Peyer's patch (tissue), 4 donors: ENCODE data around the gene KCNQ1OT1. TPM values are rescaled to one million over a fixed set of nuclear protein-coding genes. Genes with fewer than 3 reads are reported as not detected.

Experiments
- DNase-seq, 3 donors: peaks; one replicate each; pipeline ENCODE4 v3.0.0-alpha.2; 2017 to 2019
- H3K27ac ChIP-seq, 4 donors: fragments of 200-600 bp; sonication (generic); one replicate each; pipeline ENCODE4 v1.5.1; 2016 to 2019
- H3K27me3 ChIP-seq, 2 donors: fragments of 200-600 bp; sonication (generic); one replicate each; pipeline ENCODE4 v1.5.1; 2019
- H3K36me3 ChIP-seq, 3 donors: fragments of 200-600 bp; sonication (generic); one replicate each; pipeline ENCODE4 v1.5.1; 2016 to 2019
- H3K4me1 ChIP-seq, 4 donors: fragments of 200-600 bp; sonication (generic); one replicate each; pipeline ENCODE4 v1.5.1; 2016 to 2019
- H3K4me3 ChIP-seq, 4 donors: fragments of 200-600 bp; sonication (generic); 1 replicate in 3 of 4; 2 replicates in 1 of 4; pipeline ENCODE4 v1.5.1; 2016 to 2019; ENCODE audit warnings: mild to moderate bottlenecking in 1 of 4
- H3K9me3 ChIP-seq, 4 donors: fragments of 200-600 bp; sonication (generic); one replicate each; pipeline ENCODE4 v1.5.1; 2016 to 2019; ENCODE audit warnings: mild to moderate bottlenecking in 1 of 4
- POLR2A ChIP-seq, 2 donors: fragments of 450-650 bp; IDR thresholded peaks; one replicate each; pipeline ENCODE4 v1.5.1; 2017; ENCODE audit warnings: antibody characterized with exemption in 2 of 2, mild to moderate bottlenecking in 2 of 2, moderate library complexity in 2 of 2
- total RNA-seq, 4 donors: library from RNA; depleted of rRNA; stranded (reverse); fragments of >200 nt; gene quantifications; one replicate each; pipeline ENCODE4 v1.1.0, GENCODE V29; 2016
- TF ChIP-seq, protein P1 (sequence below), 6 experiments: fragments of 450-650 bp in 4 of 6; fragments of 200-600 bp in 2 of 6; sonication (generic) in 1 of 6; IDR thresholded peaks; one replicate each; pipeline ENCODE4 v1.5.1; 2017 to 2019; ENCODE audit warnings: antibody characterized with exemption in 6 of 6, mild to moderate bottlenecking in 3 of 6, moderate library complexity in 1 of 6

KCNQ1OT1 gene
- total RNA-seq, 4 donors from 2014 or later: 3.2 to 6.2 (median 4.5) TPM

DNA sequence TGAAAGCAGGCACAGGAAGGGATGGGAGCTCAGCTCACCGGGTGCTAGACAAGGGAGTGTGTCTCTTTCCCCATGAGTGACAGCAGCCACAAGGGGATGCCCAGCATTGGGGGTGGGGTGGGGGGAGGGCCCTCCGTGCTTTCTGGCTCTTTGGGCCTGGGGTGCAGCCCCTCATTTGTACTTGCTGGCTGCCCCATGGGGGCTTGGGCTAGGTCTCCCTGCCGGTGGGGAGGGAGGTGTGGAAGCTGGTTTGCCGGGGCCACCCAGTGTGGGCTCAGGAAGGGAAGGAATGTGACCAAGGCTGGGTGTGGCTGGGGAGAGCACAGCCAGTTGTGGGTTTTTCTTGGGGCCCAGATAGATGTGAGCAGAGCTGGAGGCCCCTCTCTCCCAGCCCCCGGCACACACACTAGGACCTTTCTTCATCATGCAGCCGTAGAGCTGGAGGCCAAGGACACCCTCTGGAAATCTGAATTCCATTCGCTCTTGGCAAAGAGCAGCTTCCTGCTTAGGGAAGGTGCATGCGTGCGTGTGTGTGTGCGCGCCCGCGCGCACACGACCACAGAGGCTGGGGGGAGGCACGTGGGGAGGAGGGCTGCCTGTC lies 25.8 kb downstream of the KCNQ1OT1 start:
- no peak overlapping the region for H3K27ac ChIP-seq
- H3K27me3 ChIP-seq: no peaks in the 10 kb centered on the region
- peak in 2 of 3 donors; percentile 4 to 27 for DNase-seq

DNA sequence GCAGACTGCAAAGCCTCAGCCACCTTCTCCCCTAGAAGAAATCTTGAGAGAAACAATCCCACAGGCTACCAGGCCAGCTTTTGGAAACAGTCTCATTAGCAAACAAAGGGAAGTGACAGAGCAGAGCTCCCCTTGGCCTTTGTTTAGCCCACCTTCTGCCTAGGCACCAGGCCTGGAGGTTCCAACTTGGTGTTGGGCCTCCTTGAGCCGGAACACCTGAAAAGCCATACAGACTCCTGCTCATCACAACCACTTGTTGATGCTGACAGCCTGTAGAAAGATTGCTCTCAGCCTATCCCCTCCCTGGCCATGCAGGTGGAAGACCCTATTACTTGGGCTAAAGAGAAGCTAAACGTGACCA lies 26.6 kb downstream of the KCNQ1OT1 start:
- TF ChIP-seq, protein P1, sequence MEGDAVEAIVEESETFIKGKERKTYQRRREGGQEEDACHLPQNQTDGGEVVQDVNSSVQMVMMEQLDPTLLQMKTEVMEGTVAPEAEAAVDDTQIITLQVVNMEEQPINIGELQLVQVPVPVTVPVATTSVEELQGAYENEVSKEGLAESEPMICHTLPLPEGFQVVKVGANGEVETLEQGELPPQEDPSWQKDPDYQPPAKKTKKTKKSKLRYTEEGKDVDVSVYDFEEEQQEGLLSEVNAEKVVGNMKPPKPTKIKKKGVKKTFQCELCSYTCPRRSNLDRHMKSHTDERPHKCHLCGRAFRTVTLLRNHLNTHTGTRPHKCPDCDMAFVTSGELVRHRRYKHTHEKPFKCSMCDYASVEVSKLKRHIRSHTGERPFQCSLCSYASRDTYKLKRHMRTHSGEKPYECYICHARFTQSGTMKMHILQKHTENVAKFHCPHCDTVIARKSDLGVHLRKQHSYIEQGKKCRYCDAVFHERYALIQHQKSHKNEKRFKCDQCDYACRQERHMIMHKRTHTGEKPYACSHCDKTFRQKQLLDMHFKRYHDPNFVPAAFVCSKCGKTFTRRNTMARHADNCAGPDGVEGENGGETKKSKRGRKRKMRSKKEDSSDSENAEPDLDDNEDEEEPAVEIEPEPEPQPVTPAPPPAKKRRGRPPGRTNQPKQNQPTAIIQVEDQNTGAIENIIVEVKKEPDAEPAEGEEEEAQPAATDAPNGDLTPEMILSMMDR (IDR thresholded peaks at IDR 0.05): no peak
- no peak for TF ChIP-seq POLR2A (IDR thresholded peaks at IDR 0.05)
- Histone ChIP-seq H3K36me3 (no peaks in the 10 kb centered on the region), H3K4me1 (no peaks in the 10 kb centered on the region), H3K27me3 (no peaks in the 10 kb centered on the region), H3K4me3 (no peak overlapping the region), H3K9me3 (no peaks in the 10 kb centered on the region), H3K27ac (no peak overlapping the region)
- no peak for DNase-seq

More for the DNA sequence above, 25.8 kb downstream of the KCNQ1OT1 start:
- TF ChIP-seq, protein P1 (IDR thresholded peaks at IDR 0.05): no peak
- no peak for TF ChIP-seq POLR2A (IDR thresholded peaks at IDR 0.05)
- no peaks in the 10 kb centered on the region for H3K4me1 ChIP-seq
- H3K4me3 ChIP-seq: no peak overlapping the region
- no peaks in the 10 kb centered on the region for H3K36me3 ChIP-seq
- no peaks in the 10 kb centered on the region for H3K9me3 ChIP-seq

DNA sequence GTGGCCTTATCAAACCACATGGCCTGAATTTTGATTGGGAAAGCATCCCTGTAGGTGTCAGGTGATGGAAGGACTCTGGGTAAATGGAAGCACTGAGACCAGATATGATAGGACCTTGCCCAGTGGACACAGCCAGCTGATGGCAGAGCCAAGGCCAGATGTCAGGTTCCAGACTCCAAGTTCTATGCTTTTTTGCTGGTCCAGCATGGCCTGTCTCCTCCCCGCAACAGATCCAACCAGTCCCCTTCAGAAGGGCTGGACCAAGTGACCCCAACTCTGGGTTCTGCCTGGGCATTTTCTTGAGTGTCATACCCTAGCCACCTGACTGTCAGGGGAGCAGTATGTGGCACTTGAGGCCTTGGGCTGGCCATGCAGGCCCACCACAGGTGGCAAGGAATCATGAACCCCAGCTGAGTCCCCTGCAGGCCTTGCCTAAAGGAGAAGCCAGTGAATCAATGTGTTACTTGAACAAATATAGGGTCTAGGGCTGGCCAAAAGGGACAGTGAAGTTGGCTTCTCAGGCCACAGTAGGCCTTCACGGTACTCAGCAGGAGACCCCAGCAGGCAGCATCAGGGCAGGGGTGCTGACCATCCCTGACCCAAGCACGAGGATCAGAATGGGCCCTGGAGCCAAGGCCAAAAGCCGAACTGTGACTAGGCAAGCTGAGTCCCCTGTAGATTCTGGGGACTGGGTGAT lies 27.1 kb downstream of the KCNQ1OT1 start:
- no peak overlapping the region for H3K27ac ChIP-seq
- no peaks in the 10 kb centered on the region for H3K27me3 ChIP-seq
- no peaks in the 10 kb centered on the region for H3K36me3 ChIP-seq
- no peak for TF ChIP-seq POLR2A (IDR thresholded peaks at IDR 0.05)
- TF ChIP-seq, protein P1 (IDR thresholded peaks at IDR 0.05): no peak
- peak in 1 of 3 donors; percentile 24 for DNase-seq
- no peaks in the 10 kb centered on the region for H3K4me1 ChIP-seq
- no peaks in the 10 kb centered on the region for H3K9me3 ChIP-seq
- no peak overlapping the region for H3K4me3 ChIP-seq

DNA sequence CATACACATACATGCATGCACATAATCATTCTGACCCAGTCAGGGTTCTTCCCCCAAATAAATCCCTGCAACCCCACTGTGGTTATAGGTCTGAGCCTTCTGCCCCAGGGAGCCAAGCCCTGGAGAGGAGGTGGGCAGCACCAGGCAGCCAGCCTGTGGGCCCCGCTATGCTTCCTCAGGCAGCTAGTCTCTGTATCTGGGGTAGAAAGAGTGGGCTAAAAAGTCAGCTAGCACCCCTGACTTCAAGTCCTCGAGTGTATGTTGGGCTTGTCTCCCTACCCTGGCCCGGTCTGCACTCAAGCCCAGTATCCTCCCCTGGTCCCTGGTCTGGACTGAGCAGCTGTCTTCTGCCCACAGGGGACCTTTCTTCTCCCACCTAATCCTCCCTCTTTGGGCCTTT lies 28.0 kb downstream of the KCNQ1OT1 start:
- no peaks in the 10 kb centered on the region for H3K36me3 ChIP-seq
- no peak overlapping the region for H3K27ac ChIP-seq
- no peaks in the 10 kb centered on the region for H3K27me3 ChIP-seq
- peak in 2 of 3 donors; percentile 8 to 27 for DNase-seq
- no peak overlapping the region for H3K4me3 ChIP-seq
- TF ChIP-seq, protein P1 (IDR thresholded peaks at IDR 0.05): no peak
- TF ChIP-seq POLR2A (IDR thresholded peaks at IDR 0.05): no peak
- no peaks in the 10 kb centered on the region for H3K9me3 ChIP-seq
- no peaks in the 10 kb centered on the region for H3K4me1 ChIP-seq

DNA sequence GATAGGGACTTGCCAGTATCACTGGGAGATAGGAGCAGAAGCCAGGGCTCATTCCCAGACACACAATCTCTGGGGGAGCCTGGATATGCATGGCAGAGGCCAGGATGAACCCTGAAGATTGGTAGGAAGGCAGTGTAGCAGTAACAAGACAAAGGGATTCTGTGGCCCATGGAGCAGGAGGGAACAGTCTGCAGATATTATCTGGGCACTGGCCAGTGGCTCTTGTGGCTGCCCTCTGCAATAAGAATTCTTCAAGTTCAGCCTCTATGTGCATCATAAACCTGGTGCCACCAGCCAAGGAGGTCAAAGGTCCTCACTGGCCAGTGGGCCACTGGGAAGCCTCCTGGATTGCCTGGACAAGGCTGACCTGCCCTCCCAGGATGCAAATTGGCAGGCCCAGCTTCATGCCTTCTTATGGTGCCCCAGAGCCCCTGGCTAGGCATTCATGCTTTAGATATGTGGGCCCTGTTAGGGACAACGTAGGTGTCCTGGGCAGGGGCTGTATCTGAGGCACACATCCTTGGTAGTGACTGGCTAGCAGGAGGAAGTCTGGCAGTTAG lies 29.2 kb downstream of the KCNQ1OT1 start:
- Histone ChIP-seq H3K27ac (no peak overlapping the region), H3K4me3 (no peak overlapping the region), H3K36me3 (no peaks in the 10 kb centered on the region), H3K27me3 (no peaks in the 10 kb centered on the region), H3K9me3 (no peaks in the 10 kb centered on the region), H3K4me1 (no peaks in the 10 kb centered on the region)
- peak in 2 of 3 donors; percentile 8 to 33 for DNase-seq
- TF ChIP-seq POLR2A (IDR thresholded peaks at IDR 0.05): no peak
- TF ChIP-seq, protein P1 (IDR thresholded peaks at IDR 0.05): no peak
